Ovary (tissue), 3 donors: ENCODE data around the gene CACHD1.

Experiments
- CTCF ChIP-seq, 3 donors: fragments of 450-650 bp in 2 of 3; fragments of 200-600 bp in 1 of 3; IDR thresholded peaks; one replicate each; pipeline versions ENCODE4 v1.5.1 to v1.8.0; 2016 to 2022; ENCODE audit warnings: antibody characterized with exemption in 3 of 3, mild to moderate bottlenecking in 1 of 3
- EP300 ChIP-seq: sonication (generic); formaldehyde crosslinking; IDR thresholded peaks from one replicate; pipeline ENCODE4 v1.6.1; 2017; ENCODE audit warnings: antibody characterized with exemption
- POLR2A ChIP-seq: fragments of 450-650 bp; IDR thresholded peaks from one replicate; pipeline ENCODE4 v1.6.1; 2017; ENCODE audit warnings: antibody characterized with exemption, mild to moderate bottlenecking, moderate library complexity
- donor health status: DM: no; HTN: no; CAD: no.

GRCh38 chr1:64493831-64494230 is 23.9 kb downstream of the CACHD1 start:
- TF ChIP-seq CTCF (IDR thresholded peaks at IDR 0.05) (no peak), POLR2A (no peak), EP300 (no peak)
